Thyroid gland (tissue), 4 donors: ENCODE data around the gene GTF2F2.

Experiments used
- CTCF ChIP-seq, 6 experiments: fragments of 200-600 bp in 3 of 6; fragments of 450-650 bp in 3 of 6; sonication (generic) in 3 of 6; IDR thresholded peaks; one replicate each; pipeline ENCODE4 v1.5.1; 2016 to 2019; ENCODE audit warnings: antibody characterized with exemption in 6 of 6, mild to moderate bottlenecking in 2 of 6, inconsistent platforms in 1 of 6, moderate library complexity in 1 of 6
- POLR2A ChIP-seq, 2 donors: fragments of 450-650 bp; IDR thresholded peaks; one replicate each; pipeline ENCODE4 v1.6.1; 2017; ENCODE audit warnings: antibody characterized with exemption in 2 of 2, mild to moderate bottlenecking in 2 of 2, moderate library complexity in 1 of 2

- TF ChIP-seq CTCF (IDR thresholded peaks at IDR 0.05) (no peak), POLR2A (IDR thresholded peaks at IDR 0.05) (no peak)
These were observed 6.8 kb upstream of the GTF2F2 start for GRCh38 chr13:45113233-45114224.
